ENCODE results near the gene TMEM161A.

DNA sequence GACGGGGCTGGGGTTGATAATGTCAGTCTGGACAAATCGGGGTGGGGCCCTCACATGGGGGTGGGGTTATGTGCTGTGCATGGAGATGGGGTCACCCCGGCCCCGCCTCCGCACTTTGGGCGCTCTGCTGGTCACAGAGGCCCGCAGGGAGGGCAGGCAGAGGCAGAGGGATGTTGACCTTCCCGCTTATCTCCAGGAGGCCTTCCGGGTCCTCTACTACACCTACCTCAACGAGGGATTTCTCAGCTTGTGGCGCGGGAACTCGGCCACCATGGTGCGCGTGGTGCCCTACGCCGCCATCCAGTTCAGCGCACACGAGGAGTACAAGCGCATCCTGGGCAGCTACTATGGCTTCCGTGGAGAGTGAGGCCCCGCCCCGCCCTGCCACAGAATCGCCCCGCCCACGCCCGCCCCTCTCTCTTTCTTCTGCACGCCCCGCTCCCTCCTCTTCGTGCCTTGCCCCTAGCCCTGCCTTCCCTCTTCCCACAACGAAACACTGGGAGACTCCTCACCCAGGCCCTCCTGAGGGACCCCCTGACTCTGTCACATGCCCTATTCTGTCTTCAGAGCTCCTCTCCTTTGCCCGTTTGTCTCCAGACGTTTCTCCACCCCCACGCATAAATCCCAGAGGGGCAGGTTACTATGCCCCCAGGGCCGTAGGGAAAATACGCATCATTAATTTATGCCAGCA lies 32.8 kb downstream of the TMEM161A start:
- TF ChIP-seq, protein P1, sequence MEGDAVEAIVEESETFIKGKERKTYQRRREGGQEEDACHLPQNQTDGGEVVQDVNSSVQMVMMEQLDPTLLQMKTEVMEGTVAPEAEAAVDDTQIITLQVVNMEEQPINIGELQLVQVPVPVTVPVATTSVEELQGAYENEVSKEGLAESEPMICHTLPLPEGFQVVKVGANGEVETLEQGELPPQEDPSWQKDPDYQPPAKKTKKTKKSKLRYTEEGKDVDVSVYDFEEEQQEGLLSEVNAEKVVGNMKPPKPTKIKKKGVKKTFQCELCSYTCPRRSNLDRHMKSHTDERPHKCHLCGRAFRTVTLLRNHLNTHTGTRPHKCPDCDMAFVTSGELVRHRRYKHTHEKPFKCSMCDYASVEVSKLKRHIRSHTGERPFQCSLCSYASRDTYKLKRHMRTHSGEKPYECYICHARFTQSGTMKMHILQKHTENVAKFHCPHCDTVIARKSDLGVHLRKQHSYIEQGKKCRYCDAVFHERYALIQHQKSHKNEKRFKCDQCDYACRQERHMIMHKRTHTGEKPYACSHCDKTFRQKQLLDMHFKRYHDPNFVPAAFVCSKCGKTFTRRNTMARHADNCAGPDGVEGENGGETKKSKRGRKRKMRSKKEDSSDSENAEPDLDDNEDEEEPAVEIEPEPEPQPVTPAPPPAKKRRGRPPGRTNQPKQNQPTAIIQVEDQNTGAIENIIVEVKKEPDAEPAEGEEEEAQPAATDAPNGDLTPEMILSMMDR (IDR thresholded peaks at IDR 0.05): no peak
- no peak for TF ChIP-seq POLR2A (IDR thresholded peaks at IDR 0.05)
